Neural cell (in vitro differentiated cells): Measurements from ENCODE around the gene GMDS.

Source experiments
- EP300 ChIP-seq: fragments of 450-650 bp; conservative IDR thresholded peaks from 2 replicates; pipeline ENCODE4 v1.6.1; 2014; ENCODE audit warnings: antibody characterized with exemption, mild to moderate bottlenecking, moderate library complexity; ENCODE audit not compliant: poor library complexity, severe bottlenecking
- EZH2 ChIP-seq: fragments of 200-600, 300-800 bp; shearing (Covaris generic), sonication (generic); IDR thresholded peaks from 2 replicates; pipeline ENCODE4 v1.6.1; 2014; ENCODE audit warnings: antibody characterized with exemption, low read length, borderline replicate concordance, mild to moderate bottlenecking; ENCODE audit not compliant: insufficient read depth, poor library complexity, severe bottlenecking
- POLR2AphosphoS5 ChIP-seq: IDR thresholded peaks from 2 replicates; pipeline ENCODE4 v1.6.1; 2012
- TF ChIP-seq, protein P1 (sequence below): fragments of 450-650 bp; IDR thresholded peaks from 2 replicates; pipeline ENCODE4 v1.5.1; 2014; ENCODE audit warnings: antibody characterized with exemption, mild to moderate bottlenecking, moderate library complexity; ENCODE audit not compliant: poor library complexity, severe bottlenecking
- TF ChIP-seq, protein P2 (sequence below): IDR thresholded peaks from 2 replicates; pipeline ENCODE4 v1.6.1; 2012; ENCODE audit warnings: borderline replicate concordance

DNA sequence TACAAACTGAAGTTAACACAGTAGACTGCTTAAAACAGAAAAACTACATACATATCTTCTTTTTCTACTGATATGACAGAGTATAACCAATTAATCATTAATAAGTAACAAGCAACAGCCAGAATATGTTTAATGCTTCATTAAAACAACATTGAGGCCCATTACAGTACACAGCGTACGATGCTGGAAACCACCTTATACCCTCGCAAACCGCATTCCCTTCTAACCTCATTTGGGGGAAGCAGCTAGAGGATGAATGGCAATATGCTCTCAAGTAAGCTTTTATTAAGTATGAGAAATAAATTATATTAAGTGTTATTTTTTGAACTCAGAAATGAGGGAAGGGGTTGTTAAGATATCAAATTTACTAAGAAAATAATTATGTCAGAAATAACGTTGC, 142.4 kb downstream of the GMDS start:
- TF ChIP-seq EP300 = no peak
- TF ChIP-seq, protein P1, sequence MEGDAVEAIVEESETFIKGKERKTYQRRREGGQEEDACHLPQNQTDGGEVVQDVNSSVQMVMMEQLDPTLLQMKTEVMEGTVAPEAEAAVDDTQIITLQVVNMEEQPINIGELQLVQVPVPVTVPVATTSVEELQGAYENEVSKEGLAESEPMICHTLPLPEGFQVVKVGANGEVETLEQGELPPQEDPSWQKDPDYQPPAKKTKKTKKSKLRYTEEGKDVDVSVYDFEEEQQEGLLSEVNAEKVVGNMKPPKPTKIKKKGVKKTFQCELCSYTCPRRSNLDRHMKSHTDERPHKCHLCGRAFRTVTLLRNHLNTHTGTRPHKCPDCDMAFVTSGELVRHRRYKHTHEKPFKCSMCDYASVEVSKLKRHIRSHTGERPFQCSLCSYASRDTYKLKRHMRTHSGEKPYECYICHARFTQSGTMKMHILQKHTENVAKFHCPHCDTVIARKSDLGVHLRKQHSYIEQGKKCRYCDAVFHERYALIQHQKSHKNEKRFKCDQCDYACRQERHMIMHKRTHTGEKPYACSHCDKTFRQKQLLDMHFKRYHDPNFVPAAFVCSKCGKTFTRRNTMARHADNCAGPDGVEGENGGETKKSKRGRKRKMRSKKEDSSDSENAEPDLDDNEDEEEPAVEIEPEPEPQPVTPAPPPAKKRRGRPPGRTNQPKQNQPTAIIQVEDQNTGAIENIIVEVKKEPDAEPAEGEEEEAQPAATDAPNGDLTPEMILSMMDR = no peak
- TF ChIP-seq POLR2AphosphoS5 = no peak
- TF ChIP-seq, protein P2, sequence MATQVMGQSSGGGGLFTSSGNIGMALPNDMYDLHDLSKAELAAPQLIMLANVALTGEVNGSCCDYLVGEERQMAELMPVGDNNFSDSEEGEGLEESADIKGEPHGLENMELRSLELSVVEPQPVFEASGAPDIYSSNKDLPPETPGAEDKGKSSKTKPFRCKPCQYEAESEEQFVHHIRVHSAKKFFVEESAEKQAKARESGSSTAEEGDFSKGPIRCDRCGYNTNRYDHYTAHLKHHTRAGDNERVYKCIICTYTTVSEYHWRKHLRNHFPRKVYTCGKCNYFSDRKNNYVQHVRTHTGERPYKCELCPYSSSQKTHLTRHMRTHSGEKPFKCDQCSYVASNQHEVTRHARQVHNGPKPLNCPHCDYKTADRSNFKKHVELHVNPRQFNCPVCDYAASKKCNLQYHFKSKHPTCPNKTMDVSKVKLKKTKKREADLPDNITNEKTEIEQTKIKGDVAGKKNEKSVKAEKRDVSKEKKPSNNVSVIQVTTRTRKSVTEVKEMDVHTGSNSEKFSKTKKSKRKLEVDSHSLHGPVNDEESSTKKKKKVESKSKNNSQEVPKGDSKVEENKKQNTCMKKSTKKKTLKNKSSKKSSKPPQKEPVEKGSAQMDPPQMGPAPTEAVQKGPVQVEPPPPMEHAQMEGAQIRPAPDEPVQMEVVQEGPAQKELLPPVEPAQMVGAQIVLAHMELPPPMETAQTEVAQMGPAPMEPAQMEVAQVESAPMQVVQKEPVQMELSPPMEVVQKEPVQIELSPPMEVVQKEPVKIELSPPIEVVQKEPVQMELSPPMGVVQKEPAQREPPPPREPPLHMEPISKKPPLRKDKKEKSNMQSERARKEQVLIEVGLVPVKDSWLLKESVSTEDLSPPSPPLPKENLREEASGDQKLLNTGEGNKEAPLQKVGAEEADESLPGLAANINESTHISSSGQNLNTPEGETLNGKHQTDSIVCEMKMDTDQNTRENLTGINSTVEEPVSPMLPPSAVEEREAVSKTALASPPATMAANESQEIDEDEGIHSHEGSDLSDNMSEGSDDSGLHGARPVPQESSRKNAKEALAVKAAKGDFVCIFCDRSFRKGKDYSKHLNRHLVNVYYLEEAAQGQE = no peak
- TF ChIP-seq EZH2 = no peak
